Activated T-helper 2 cell treated with anti-CD3 and anti-CD28 coated beads, Interferon-gamma antibody, Interleukin-2, Interleukin-4, amounts not matched to agents 10 μg/mL and 5 μg/mL and 100 μg/mL, durations not matched to agents 14 hours and 24 hours and 36 hours (primary cell): Measurements from ENCODE around the gene TBX19. TPM values are rescaled to one million over a fixed set of nuclear protein-coding genes. Genes with fewer than 3 reads are reported as not detected.

Experiments
- DNase-seq: peaks from one replicate; pipeline ENCODE4 v3.0.0; 2021; ENCODE audit warnings: low spot score
- H3K27ac Mint-ChIP-seq: one replicate; pipeline ENCODE4 v1.8.0; 2021; ENCODE audit warnings: mixed read lengths
- H3K27me3 Mint-ChIP-seq: one replicate; pipeline ENCODE4 v1.8.0; 2021; ENCODE audit warnings: low read depth, mixed read lengths
- H3K36me3 Mint-ChIP-seq: one replicate; pipeline ENCODE4 v1.8.0; 2021; ENCODE audit warnings: low read depth, mixed read lengths
- H3K4me1 Mint-ChIP-seq: one replicate; pipeline ENCODE4 v1.8.0; 2021; ENCODE audit warnings: low read depth, mixed read lengths
- H3K4me3 Mint-ChIP-seq: one replicate; pipeline ENCODE4 v1.8.0; 2021; ENCODE audit warnings: low read depth, mild to moderate bottlenecking, moderate library complexity, mixed read lengths
- H3K9me3 Mint-ChIP-seq: one replicate; pipeline ENCODE4 v1.8.0; 2021; ENCODE audit warnings: mixed read lengths
- intact Hi-C: fragments of 100-400 bp; cut with micrococcal nuclease; formaldehyde crosslinking; loops from one replicate; pipeline ENCODE4 v1.15.1; 2023
- total RNA-seq: library from RNA; stranded (reverse); gene quantifications from 2 replicates; pipeline ENCODE4 v1.2.3, GENCODE V29; 2022

TBX19 gene
- total RNA-seq, 1 donor from 2014 or later, result 6.5 TPM

GRCh38 chr1:168259567-168259966 is 21.1 kb upstream of the TBX19 start:
- no peak for DNase-seq
- H3K4me1 Mint-ChIP-seq, result peaks cover 12% of the 10 kb centered on the region
- H3K27ac Mint-ChIP-seq, result no peak overlapping the region
- intact Hi-C loops, result no loop called here
- H3K36me3 Mint-ChIP-seq, result peaks cover 76% of the 10 kb centered on the region
- peaks cover 38% of the 10 kb centered on the region for H3K9me3 Mint-ChIP-seq
- H3K27me3 Mint-ChIP-seq, result no peaks in the 10 kb centered on the region
- H3K4me3 Mint-ChIP-seq, result no peak overlapping the region

- no peaks in the 10 kb centered on the region for H3K27me3 Mint-ChIP-seq
- H3K9me3 Mint-ChIP-seq, result peaks cover 30% of the 10 kb centered on the region
- no peak overlapping the region for H3K27ac Mint-ChIP-seq
- H3K4me1 Mint-ChIP-seq, result peaks cover 12% of the 10 kb centered on the region
- intact Hi-C loops, result no loop called here
- peaks cover 74% of the 10 kb centered on the region for H3K36me3 Mint-ChIP-seq
- H3K4me3 Mint-ChIP-seq, result no peak overlapping the region
- no peak for DNase-seq
These were observed 20.3 kb upstream of the TBX19 start for GRCh38 chr1:168260393-168260792.

GRCh38 chr1:168261390-168261789 is 19.3 kb upstream of the TBX19 start:
- H3K4me1 Mint-ChIP-seq, result peaks cover 12% of the 10 kb centered on the region
- H3K27ac Mint-ChIP-seq, result no peak overlapping the region
- H3K36me3 Mint-ChIP-seq, result peaks cover 67% of the 10 kb centered on the region
- no peaks in the 10 kb centered on the region for H3K27me3 Mint-ChIP-seq
- no peak overlapping the region for H3K4me3 Mint-ChIP-seq
- intact Hi-C loops, result no loop called here
- DNase-seq, result no peak
- H3K9me3 Mint-ChIP-seq, result peaks cover 23% of the 10 kb centered on the region

- Mint-ChIP-seq H3K36me3 (peaks cover 50% of the 10 kb centered on the region), H3K9me3 (peaks cover 12% of the 10 kb centered on the region), H3K27me3 (no peaks in the 10 kb centered on the region), H3K27ac (no peak overlapping the region), H3K4me1 (peaks cover 12% of the 10 kb centered on the region), H3K4me3 (no peak overlapping the region)
- intact Hi-C loops, result no loop called here
- DNase-seq, result no peak
These were observed 17.5 kb upstream of the TBX19 start for GRCh38 chr1:168263130-168263529.

- peaks cover 12% of the 10 kb centered on the region for H3K9me3 Mint-ChIP-seq
- no peak for DNase-seq
- peaks cover 12% of the 10 kb centered on the region for H3K4me1 Mint-ChIP-seq
- intact Hi-C loops, result no loop called here
- no peak overlapping the region for H3K4me3 Mint-ChIP-seq
- peaks cover 44% of the 10 kb centered on the region for H3K36me3 Mint-ChIP-seq
- no peak overlapping the region for H3K27ac Mint-ChIP-seq
- no peaks in the 10 kb centered on the region for H3K27me3 Mint-ChIP-seq
These were observed 16.4 kb upstream of the TBX19 start for GRCh38 chr1:168264296-168264695.

GRCh38 chr1:168265596-168265995 is 15.1 kb upstream of the TBX19 start:
- Mint-ChIP-seq H3K27ac (no peak overlapping the region), H3K36me3 (peaks cover 41% of the 10 kb centered on the region), H3K4me3 (no peak overlapping the region), H3K9me3 (peaks cover 12% of the 10 kb centered on the region), H3K27me3 (no peaks in the 10 kb centered on the region), H3K4me1 (peaks cover 12% of the 10 kb centered on the region)
- no peak for DNase-seq
- intact Hi-C loops, result no loop called here

- intact Hi-C loops, result no loop called here
- Mint-ChIP-seq H3K27ac (no peak overlapping the region), H3K4me3 (no peak overlapping the region), H3K27me3 (no peaks in the 10 kb centered on the region), H3K4me1 (peaks cover 1% of the 10 kb centered on the region), H3K9me3 (peaks cover 12% of the 10 kb centered on the region), H3K36me3 (peaks cover 31% of the 10 kb centered on the region)
- no peak for DNase-seq
These were observed 14.0 kb upstream of the TBX19 start for GRCh38 chr1:168266644-168267186.

DNA sequence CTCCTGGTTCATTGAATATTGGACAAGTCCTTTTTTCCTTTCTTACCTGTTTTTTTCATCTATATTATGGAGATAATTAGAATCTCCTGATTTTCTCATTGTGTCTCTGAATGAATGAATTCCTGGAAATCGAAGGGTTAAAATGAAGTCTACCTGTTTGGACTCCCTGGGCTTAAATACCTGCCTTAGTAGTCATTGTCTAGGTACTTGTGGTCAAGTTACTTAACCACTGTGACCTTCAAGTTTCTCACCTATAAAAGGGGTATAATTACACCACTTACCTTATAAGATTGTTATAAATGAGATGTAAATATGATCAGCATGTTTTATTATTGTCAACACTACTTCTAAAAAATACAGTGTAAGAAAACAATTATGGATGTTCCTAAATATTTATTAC is 9.0 kb upstream of the TBX19 start:
- no peak for DNase-seq
- Mint-ChIP-seq H3K27me3 (no peaks in the 10 kb centered on the region), H3K4me3 (no peak overlapping the region), H3K9me3 (peaks cover 17% of the 10 kb centered on the region), H3K36me3 (peaks cover 19% of the 10 kb centered on the region), H3K4me1 (peaks cover 8% of the 10 kb centered on the region), H3K27ac (no peak overlapping the region)
- intact Hi-C loops, result no loop called here

DNA sequence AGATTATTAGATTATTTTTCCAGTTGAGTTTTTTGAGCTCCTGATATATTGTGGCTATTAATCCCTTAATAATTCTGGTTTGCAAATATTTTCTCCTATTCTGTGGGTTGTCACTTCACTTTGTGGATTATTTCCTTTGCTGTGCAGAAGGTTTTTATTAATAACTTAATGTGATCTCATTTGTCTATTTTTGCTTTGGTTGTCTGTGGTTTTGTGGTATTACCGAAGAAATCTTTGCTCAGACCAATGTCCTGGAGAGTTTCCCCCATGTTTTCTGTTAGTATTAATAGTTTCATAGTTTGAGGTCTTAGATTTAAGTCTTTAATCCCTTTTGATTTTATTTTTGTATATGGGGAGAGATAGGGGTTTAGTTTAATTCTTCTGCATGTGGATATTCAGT is 7.1 kb upstream of the TBX19 start:
- DNase-seq, result no peak
- Mint-ChIP-seq H3K4me1 (peaks cover 8% of the 10 kb centered on the region), H3K4me3 (no peak overlapping the region), H3K9me3 (peaks cover 36% of the 10 kb centered on the region), H3K27me3 (no peaks in the 10 kb centered on the region), H3K27ac (no peak overlapping the region), H3K36me3 (peaks cover 36% of the 10 kb centered on the region)
- intact Hi-C loops, result no loop called here

GRCh38 chr1:168279253-168279652 is 1.4 kb upstream of the TBX19 start:
- no peak for DNase-seq
- peaks cover 4% of the 10 kb centered on the region for H3K4me1 Mint-ChIP-seq

GRCh38 chr1:168281603-168282325 is 1.1 kb downstream of the TBX19 start:
- H3K4me1 Mint-ChIP-seq, result peaks cover 20% of the 10 kb centered on the region
- H3K36me3 Mint-ChIP-seq, result peaks cover 30% of the 10 kb centered on the region
- intact Hi-C loops, result no loop called here
- no peak for DNase-seq
- H3K27ac Mint-ChIP-seq, result no peak overlapping the region
- H3K9me3 Mint-ChIP-seq, result peaks cover 19% of the 10 kb centered on the region
- no peaks in the 10 kb centered on the region for H3K27me3 Mint-ChIP-seq
- H3K4me3 Mint-ChIP-seq, result no peak overlapping the region

More at GRCh38 chr1:168279253-168279652, 1.4 kb upstream of the TBX19 start:
- Mint-ChIP-seq H3K36me3 (peaks cover 32% of the 10 kb centered on the region), H3K27me3 (no peaks in the 10 kb centered on the region), H3K9me3 (peaks cover 27% of the 10 kb centered on the region), H3K4me3 (no peak overlapping the region), H3K27ac (no peak overlapping the region)
- intact Hi-C loops, result no loop called here

GRCh38 chr1:168285521-168285790 is 4.8 kb downstream of the TBX19 start:
- no peak for DNase-seq
- intact Hi-C loops, result loop anchor here (5.0 kb wide), 1 partner anchor 48 kb away; no protein-coding TSS in a partner anchor

DNA sequence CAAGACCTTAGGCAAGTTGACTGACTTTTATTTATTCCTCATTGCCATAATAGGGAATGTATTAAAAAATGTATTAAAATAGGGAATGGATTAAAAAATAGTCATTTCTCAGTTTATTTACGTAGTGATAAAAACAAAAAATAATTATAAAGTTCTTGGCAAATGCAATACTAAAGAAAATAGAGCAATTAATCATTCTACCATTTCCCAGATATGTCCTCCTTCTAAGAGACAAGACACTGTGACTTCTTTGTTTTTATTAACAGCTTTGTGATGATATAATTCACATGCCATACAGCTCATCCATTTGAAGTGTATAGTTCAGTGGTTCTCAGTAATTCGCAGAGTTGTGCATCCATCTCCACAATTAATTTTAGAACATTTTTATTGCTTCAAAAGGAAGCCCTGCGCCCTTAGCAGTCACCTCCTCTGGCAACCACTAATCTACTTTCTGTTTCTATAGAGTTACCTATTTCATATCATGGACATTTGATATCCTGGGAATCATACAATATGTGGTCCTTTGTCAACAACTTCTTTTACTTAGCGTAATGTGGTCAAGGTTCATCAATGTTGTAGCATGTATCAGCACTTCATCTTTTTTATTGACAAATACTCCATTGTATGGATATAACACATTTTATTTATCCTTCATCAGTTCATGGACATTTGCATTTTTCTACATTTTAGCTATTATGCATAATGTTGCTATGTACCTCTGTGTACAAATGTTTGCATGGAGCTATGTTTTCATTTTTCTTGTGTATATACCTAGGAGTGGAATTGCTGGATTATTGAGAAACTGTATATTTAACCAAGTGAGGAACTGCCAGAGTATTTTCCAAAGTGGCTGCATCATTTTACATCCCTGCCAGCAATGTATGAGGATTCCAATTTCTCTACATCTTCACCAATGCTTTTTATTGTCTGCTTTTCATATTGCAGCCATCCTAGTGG is 5.6 kb downstream of the TBX19 start:
- intact Hi-C loops, result loop anchor here (5.0 kb wide), 1 partner anchor 49 kb away; no protein-coding TSS in a partner anchor
- no peak overlapping the region for H3K4me3 Mint-ChIP-seq

More at GRCh38 chr1:168285521-168285790, 4.8 kb downstream of the TBX19 start:
- Mint-ChIP-seq H3K9me3 (no peaks in the 10 kb centered on the region), H3K4me3 (no peak overlapping the region), H3K27me3 (no peaks in the 10 kb centered on the region), H3K4me1 (peaks cover 30% of the 10 kb centered on the region), H3K27ac (no peak overlapping the region), H3K36me3 (peaks cover 9% of the 10 kb centered on the region)

More for the DNA sequence above, 5.6 kb downstream of the TBX19 start:
- no peak for DNase-seq
- no peaks in the 10 kb centered on the region for H3K27me3 Mint-ChIP-seq
- peak overlapping the region; percentile 37 for H3K27ac Mint-ChIP-seq
- peaks cover 9% of the 10 kb centered on the region for H3K36me3 Mint-ChIP-seq
- H3K4me1 Mint-ChIP-seq, result peaks cover 30% of the 10 kb centered on the region
- no peaks in the 10 kb centered on the region for H3K9me3 Mint-ChIP-seq
